Hepatocyte (in vitro differentiated cells): ENCODE results near the gene ARHGAP15.

Experiments used
- EZH2 ChIP-seq: fragments of 200-600 bp; sonication (generic); IDR thresholded peaks from 2 replicates; pipeline ENCODE4 v1.6.1; 2016; ENCODE audit warnings: antibody characterized with exemption, mild to moderate bottlenecking, borderline replicate concordance
- EZH2phosphoT487 ChIP-seq: fragments of 200-600 bp; sonication (generic); IDR thresholded peaks from one replicate; pipeline ENCODE4 v1.6.1; 2018; ENCODE audit warnings: antibody characterized with exemption, mild to moderate bottlenecking, low read depth, moderate library complexity; ENCODE audit not compliant: unreplicated experiment, severe bottlenecking

GRCh38 chr2:143694335-143694734, 565.1 kb downstream of the ARHGAP15 start:
- TF ChIP-seq EZH2: no peak
- no peak for TF ChIP-seq EZH2phosphoT487
